ENCODE measurements around the gene CHM. TPM values are rescaled to one million over a fixed set of nuclear protein-coding genes. Genes with fewer than 3 reads are reported as not detected.
"Not testable (repeated sequence)": the region's sequence is repeated elsewhere in the genome, so short reads cannot be mapped to it uniquely, and the experiment has no call there.

The CHM gene
- total RNA-seq, 4 donors from 2014 or later = 6.2 to 23.2 (median 10.3) TPM

DNA sequence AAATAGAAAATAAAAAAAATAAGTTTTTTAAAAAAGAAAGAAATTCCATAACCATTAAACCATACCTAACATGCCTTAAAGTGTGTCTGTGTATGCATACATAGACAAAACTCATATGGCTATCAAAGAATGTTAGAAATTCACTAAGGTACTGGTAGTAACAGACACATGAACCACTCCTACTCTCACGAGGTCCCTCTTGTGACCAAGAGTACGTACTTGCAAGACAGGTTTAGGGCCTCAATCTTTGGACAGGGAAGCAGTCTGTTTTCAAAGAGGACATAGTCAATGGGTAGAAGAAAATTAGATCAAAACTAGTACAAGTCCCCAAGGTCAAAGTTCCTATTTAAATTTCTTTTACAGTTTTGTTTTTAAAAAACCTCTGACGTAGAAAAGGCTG, 117.3 kb downstream of the CHM start:
- Histone ChIP-seq H3K36me3 (no peaks in the 10 kb centered on the region), H3K4me3 (no peak overlapping the region), H3K4me1 (no peaks in the 10 kb centered on the region), H3K9me3 (no peaks in the 10 kb centered on the region), H3K27me3 (no peaks in the 10 kb centered on the region), H3K27ac (no peak overlapping the region)
- no peak for DNase-seq
- TF ChIP-seq POLR2A (IDR thresholded peaks at IDR 0.05) (no peak), CTCF (IDR thresholded peaks at IDR 0.05) (peak in 1 of 6 experiments; percentile 8)

DNA sequence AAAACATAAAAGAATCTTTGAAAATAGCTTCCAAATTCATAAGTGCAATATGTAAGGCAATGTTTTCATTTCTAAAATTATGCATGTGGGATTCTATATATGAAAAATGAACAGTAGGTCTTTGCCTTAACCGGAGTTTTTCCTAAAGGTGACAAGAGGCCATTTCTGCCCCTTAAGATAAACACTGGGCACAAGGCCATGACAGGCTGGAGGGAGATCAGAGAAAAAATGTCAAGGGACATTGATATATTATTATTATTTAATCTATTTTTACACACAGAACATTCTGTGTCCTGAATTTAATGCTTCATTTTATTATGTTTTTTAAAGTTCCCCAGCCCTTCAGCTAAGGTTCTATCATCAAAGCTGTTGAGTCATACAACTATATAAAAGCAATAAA, 118.8 kb downstream of the CHM start:
- H3K27ac ChIP-seq = no peak overlapping the region
- no peak for DNase-seq
- no peaks in the 10 kb centered on the region for H3K9me3 ChIP-seq
- H3K27me3 ChIP-seq = no peaks in the 10 kb centered on the region
- no peak for TF ChIP-seq CTCF (IDR thresholded peaks at IDR 0.05)
- TF ChIP-seq POLR2A (IDR thresholded peaks at IDR 0.05) = no peak
- H3K4me1 ChIP-seq = no peaks in the 10 kb centered on the region
- H3K36me3 ChIP-seq = no peaks in the 10 kb centered on the region
- H3K4me3 ChIP-seq = no peak overlapping the region

DNA sequence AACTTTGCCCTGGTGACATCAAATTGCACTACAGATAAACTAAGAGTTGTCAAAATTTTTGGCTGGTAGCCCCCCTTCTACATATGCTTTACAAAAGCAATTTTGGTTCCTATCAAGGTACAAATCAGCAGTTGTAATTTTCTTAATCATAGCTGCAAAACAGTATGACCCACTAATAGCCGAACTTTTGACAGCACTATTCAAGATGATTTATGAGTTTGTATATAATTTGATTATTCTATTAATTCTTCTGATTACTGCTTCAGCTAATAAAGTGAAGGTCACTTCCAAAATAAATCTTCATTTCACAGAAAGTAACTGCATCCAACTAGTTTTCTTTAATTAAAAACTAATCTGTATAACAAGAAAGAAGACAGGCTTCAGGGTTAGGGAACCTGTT, 119.6 kb downstream of the CHM start:
- no peaks in the 10 kb centered on the region for H3K4me1 ChIP-seq
- H3K27me3 ChIP-seq = no peaks in the 10 kb centered on the region
- no peaks in the 10 kb centered on the region for H3K9me3 ChIP-seq
- H3K27ac ChIP-seq = no peak overlapping the region
- H3K4me3 ChIP-seq = no peak overlapping the region
- no peak for TF ChIP-seq POLR2A (IDR thresholded peaks at IDR 0.05)
- no peak for DNase-seq
- no peaks in the 10 kb centered on the region for H3K36me3 ChIP-seq

GRCh38 chrX:85922821-85923220, 124.5 kb downstream of the CHM start:
- DNase-seq = no peak
- TF ChIP-seq CTCF (IDR thresholded peaks at IDR 0.05) = no peak
- TF ChIP-seq POLR2A (IDR thresholded peaks at IDR 0.05) = no peak
- Histone ChIP-seq H3K4me1 (no peaks in the 10 kb centered on the region), H3K9me3 (no peaks in the 10 kb centered on the region), H3K27ac (no peak overlapping the region), H3K27me3 (no peaks in the 10 kb centered on the region), H3K4me3 (no peak overlapping the region), H3K36me3 (no peaks in the 10 kb centered on the region)

DNA sequence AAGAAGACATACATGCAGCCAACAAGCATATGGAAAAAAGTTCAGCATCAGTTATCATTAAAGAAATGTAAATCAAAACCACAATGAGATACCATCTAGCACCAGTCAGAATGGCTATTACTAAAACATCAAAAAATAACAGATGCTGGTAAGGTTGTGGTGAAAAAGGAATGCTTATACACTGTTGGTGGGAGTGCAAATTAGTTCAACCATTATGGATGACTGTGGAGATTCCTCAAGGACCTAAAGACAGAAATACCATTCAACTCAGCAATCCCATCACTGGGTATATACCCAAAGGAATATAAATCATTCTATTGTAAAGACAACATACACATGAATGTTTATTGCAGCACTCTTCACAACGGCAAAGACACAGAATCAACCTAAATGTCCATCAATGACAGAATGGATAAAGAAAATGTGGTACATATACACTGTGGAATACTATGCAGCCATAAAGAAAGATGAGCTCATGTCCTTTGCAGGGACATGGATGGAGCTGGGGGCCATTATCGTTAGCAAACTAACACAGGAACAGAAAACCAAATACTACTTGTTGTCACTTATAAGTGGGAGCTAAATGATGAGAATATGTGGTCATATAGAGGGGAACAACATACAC, 130.6 kb downstream of the CHM start:
- H3K4me3 ChIP-seq, DNase-seq, H3K4me1 ChIP-seq, H3K27me3 ChIP-seq, H3K9me3 ChIP-seq, H3K36me3 ChIP-seq, H3K27ac ChIP-seq: not testable (repeated sequence)

DNA sequence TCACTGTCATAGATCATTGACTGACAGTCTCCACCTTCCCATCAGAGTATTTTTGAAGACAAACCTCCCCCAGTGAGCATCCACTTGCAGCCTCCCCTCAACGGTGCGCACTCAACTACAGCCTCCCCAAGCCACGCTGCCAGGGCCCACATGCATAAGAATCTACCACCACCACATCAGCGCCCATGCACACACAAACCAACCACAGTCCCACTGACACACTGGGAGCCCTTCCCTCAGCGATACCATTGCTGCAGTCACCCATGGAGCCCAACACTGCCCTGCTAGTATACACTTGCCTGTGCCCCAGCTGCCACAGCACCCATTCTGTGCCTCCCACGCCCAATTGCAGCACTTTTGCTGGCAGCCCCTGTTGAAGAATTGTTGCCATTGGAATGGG, 132.9 kb downstream of the CHM start:
- TF ChIP-seq CTCF (IDR thresholded peaks at IDR 0.05) = no peak
- TF ChIP-seq POLR2A (IDR thresholded peaks at IDR 0.05) = no peak
- H3K9me3 ChIP-seq = no peaks in the 10 kb centered on the region
- DNase-seq = no peak
- H3K4me3 ChIP-seq = no peak overlapping the region
- no peaks in the 10 kb centered on the region for H3K27me3 ChIP-seq
- no peaks in the 10 kb centered on the region for H3K36me3 ChIP-seq
- no peaks in the 10 kb centered on the region for H3K4me1 ChIP-seq
- H3K27ac ChIP-seq = no peak overlapping the region

- Histone ChIP-seq H3K27ac (no peak overlapping the region), H3K4me3 (no peak overlapping the region), H3K9me3 (no peaks in the 10 kb centered on the region), H3K36me3 (no peaks in the 10 kb centered on the region), H3K27me3 (no peaks in the 10 kb centered on the region), H3K4me1 (no peaks in the 10 kb centered on the region)
- no peak for DNase-seq
- no peak for TF ChIP-seq POLR2A (IDR thresholded peaks at IDR 0.05)
- no peak for TF ChIP-seq CTCF (IDR thresholded peaks at IDR 0.05)
Observed at GRCh38 chrX:85907316-85907715, 140.0 kb downstream of the CHM start.

Data from Peyer's patch (tissue), 4 donors.